HUDEP-2 (cell line): ENCODE data around the gene RNF150.

Experiments
- DNase-seq, 76 experiments: peaks; one replicate each; lab custom pipeline; 2025; ENCODE audit not compliant: unreplicated experiment in 76 of 76; lab: John Stamatoyannopoulos, UW

The RNF150 gene

GRCh38 chr4:140870427-140870826, 262.8 kb downstream of the RNF150 start:
- DNase-seq, result no peak

GRCh38 chr4:140869446-140869845, 263.8 kb downstream of the RNF150 start:
- DNase-seq, result no peak

DNA sequence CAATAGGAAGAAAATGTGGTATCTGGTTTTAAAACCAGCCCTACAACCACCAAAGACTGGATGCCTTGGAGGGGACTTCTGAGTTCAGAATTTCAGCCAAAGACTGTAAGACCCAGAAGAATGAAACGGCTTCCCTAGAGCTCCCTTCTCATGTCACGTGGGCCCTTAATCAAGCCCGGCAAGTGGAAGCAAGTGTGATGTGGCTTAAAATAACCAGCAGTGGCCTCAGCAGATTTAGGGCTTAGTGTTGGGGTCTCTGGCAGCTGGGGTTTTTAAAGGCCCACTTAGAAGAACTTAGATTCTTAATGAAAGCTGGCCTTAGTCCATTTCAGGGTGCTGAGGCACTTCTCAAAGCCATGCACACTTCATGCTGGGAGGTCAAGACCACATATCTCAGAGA, 265.9 kb downstream of the RNF150 start:
- no peak for DNase-seq

GRCh38 chr4:140866492-140867005, 266.7 kb downstream of the RNF150 start:
- DNase-seq, result no peak

DNA sequence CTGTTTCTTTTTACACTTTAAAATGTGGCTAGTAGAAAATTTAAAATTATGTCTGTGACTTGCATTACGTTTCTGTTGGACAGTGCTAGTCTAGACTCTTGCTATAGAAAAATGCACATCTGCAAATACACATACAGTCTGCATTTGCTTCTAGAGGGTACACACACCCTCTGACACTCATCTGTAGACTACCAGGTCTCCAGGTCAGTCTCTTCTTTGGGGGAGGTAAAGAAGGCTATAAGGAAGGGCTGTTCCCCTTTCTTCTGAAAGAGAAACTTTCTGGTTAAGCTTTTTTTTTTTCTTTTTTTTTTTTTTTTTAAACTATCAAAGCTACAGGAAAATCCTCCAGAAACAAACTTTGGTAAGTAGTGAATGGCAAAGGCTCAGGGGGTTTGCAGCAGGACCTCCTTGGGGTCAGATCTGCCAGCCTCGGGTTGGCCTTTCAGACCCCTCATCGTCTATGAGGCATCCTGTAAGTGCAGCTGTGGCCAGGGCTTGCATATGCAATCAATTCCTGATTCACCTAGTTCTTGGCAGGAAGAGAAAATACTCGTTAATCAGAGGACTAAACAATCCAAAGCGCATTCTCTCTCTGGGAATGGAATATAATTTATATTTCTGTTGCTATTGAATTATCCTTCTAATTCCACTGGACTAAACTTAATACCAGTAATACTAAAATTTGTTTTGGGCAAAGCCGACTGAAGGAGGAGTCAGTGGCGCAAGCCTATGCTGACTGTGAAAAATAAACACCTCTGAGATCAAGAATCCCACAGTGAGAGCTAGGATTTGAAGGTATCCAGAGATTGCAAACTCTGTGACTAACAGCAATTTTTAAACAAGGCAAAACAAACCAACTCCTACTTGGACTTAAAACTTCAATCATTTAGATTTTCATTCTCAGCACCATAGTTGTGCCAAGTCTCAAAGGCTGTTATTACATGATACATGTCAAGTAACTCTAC, 267.7 kb downstream of the RNF150 start:
- no peak for DNase-seq

DNA sequence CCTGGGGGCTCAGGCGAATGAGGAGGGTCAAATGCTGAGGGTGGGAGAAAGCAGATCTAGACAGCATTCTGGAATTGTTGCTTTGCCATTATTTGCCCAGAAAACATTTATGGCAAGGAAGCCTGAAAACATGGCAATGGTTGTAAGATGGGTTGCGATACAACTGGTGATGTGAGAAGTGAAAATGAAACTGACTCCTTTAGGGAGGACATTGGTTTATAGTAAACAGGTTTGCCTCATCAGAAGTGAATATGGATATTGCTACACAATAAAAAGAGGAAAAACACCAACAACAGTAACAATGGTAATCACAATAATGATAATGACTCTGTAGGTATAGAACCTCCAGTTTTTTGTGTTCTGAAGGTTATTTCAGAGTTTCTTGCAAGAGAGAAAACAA, 270.1 kb downstream of the RNF150 start:
- no peak for DNase-seq

- DNase-seq, result no peak
These were observed 271.2 kb downstream of the RNF150 start for GRCh38 chr4:140862177-140862442.

DNA sequence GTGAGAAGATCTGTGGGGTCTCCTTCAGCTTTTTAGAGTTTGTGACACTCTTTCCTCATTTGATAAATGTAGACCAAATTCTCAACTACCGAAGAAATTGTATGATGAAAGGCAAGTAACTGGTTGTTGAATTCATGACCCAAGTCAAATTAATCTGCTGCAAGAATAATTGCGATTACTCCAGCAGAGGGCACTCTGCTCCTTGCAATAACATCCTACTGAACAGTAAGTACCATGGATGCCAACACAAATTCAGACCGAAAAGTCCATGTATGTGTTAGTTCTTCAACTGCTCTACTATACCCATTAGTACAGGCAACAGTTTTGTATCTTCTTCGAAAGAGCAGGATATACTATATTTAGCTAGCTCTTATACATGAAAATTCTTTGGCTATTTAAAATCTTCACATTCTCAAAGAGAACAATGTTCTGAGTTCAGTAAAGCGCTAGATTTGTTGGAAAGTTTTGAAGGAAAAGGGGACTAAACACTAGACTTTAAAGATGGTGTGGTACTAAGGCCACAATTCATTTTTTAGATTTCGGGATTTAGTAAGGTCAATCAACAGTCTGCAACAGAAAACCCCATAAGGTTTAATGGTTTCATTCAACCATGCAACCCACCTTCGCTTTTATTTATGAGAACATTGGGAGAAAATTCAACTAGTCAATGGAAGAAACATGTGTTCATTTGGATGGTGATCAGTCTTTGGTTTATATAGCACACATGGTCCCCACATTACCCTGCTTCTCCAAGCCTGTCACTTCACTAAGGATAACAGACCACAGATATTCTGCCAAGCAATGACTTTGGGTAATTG, 271.7 kb downstream of the RNF150 start:
- DNase-seq, result peak in 46 of 76 experiments; percentile 0 to 64 (median 12)

DNA sequence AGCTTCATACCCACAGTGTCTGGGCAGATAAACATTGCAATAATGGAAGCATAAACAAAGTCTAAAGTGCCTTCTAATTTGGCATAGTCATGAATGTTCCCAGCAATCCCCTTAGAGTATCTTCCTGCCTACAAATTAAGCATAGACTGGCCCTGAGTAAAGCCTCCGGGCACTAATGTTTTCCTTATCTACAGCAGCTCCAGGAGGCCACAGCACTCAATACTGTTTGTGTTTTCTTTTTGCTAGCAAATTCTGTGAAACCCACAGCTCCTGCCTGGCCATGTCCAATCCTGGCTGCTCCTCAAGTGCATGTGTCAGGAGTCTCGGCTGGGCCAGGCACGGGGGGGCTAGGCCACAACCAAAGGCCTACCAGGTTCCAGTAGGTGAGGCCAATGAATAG, 274.4 kb downstream of the RNF150 start:
- DNase-seq, result no peak

GRCh38 chr4:140857111-140857510, 276.2 kb downstream of the RNF150 start:
- no peak for DNase-seq

GRCh38 chr4:140856621-140857062, 276.6 kb downstream of the RNF150 start:
- DNase-seq, result no peak

- no peak for DNase-seq
These were observed 279.1 kb downstream of the RNF150 start for GRCh38 chr4:140854168-140854567.

- DNase-seq, result no peak
These were observed 281.5 kb downstream of the RNF150 start for GRCh38 chr4:140851804-140852203.

GRCh38 chr4:140851032-140851636, 282.1 kb downstream of the RNF150 start:
- peak in 25 of 76 experiments; percentile 1 to 60 (median 18) for DNase-seq

- DNase-seq, result no peak
These were observed 283.7 kb downstream of the RNF150 start for GRCh38 chr4:140849526-140849925.

DNA sequence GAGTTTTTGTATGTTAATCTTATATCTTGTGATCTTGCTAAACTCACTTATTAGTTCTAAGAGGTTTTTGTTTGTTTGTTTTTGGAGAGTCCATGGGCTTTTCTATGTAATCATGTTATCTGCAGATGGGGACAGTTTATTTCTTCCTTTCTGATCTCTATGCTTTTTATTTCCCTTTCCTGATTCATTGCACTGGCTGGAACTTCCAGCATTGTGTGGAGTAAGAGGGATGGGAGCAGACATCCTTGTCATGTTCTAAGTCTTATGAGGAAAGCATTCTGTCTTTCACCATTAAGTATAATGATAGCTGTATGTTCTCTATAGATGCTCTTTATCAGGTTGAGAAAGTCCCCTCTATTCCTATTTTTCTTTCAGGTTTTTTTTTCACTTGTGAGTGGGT, 286.5 kb downstream of the RNF150 start:
- DNase-seq, result no peak

DNA sequence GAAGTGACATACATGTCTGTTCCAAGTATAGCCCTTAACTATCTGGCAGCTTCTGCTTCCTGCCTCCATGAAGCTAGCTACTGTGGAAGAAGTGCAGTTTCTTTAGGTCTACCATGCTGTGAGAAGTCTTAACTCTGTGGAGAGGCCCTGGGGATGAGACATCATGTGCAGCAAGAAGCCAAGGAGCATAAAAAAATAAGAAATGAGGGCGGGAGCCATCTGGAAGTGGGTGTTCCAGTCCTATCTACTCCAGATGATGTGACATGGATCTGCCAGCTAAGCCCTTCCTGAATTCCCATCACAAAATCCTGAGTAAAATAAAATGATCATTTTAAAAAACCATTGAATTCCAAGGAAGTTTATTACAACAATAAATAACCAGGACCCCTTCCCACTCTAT, 289.2 kb downstream of the RNF150 start:
- no peak for DNase-seq

DNA sequence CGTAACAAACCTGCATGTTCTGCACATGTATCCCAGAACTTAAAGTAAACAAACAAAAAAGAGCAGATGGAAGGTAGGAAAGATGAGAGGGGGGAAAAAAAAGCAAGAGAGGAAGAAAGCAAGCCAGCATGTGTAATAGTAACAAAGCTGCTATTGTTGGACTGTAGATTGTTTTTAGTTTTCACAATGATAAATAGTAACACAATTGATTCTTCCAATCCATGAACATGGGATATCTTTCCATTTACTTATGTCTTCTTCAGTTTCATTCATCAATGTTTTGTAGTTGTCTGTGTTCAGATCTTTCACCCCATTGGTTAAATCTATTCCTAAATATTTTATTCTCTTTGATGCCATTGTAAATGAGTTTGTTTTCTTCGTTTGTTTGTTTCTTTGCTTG, 292.1 kb downstream of the RNF150 start:
- DNase-seq, result no peak

DNA sequence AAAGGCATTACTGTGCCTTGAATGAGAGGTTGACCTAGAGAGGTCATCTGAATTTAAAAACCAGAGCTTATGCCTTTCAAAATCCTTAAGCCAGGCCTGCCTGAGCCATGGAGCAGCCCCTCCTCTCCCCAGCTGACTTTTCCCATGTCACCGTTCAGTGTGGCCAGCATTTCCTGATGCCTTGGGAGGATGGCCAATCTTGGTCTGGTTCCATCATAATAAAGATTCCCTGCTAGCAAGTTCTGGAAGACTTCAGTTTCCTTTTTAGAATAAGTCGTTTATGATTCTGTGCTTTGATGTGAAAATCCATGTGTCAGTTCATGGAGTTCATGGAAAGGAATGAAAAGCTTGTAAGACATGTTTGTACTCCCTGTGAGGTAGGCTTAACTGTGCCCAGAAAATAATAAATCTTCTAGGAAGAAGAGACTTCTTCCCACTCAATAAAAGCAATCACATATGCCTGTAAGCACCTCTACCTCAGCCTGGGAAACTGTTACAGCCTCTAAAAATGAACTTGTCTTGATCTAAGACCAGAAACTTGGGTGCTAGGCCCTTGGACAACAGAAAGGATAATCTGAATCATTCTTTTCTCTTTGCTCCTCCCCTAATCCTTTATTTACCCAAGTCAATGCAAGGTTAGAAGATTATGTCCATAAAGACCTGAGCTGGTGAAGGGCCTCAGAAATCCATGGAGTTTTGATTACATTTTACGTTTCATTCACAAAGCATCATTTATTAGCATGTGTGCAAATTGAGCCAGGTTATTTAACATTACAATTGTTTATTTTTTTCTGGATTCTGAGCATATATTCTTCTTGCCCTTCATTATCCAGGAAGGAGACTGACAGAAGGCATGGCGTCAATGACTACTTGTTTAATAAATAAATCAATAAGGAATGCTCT, 293.1 kb downstream of the RNF150 start:
- no peak for DNase-seq

DNA sequence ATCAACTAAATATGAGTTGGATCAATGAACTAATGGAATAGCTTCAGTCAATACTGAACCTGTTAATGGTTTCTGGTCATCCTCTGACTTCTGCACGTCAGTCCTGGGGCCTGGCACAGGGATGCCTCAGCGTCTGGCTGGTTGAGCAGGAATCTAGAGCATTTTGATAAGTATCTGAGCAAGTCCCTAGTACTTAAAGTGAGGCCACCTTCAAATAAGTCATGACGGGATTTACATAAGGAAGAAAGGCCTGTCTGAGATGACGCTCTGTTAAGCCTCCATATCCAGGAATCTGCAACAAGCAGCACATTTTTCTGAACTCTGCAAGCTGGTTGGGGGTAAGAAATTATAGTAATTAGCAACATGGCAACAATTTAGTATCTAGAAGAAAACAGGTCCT, 293.9 kb downstream of the RNF150 start:
- no peak for DNase-seq
